Activated naive CD4-positive, alpha-beta T cell treated with anti-CD3 and anti-CD28 coated beads, Interleukin-2, amount 50 U/mL, for 16 hours (primary cell): ENCODE results near the gene ESYT2.
"Not testable (repeated sequence)": the region's sequence is repeated elsewhere in the genome, so short reads cannot be mapped to it uniquely, and the experiment has no call there.

Source experiments
- DNase-seq: peaks from one replicate; pipeline ENCODE4 v3.0.0-alpha.2; 2020

The ESYT2 gene

GRCh38 chr7:158854681-158855081 is 25.4 kb upstream of the ESYT2 start:
- DNase-seq: no peak

GRCh38 chr7:158850545-158851102 is 21.3 kb upstream of the ESYT2 start:
- no peak for DNase-seq

GRCh38 chr7:158849768-158850544 is 20.6 kb upstream of the ESYT2 start:
- DNase-seq: no peak

GRCh38 chr7:158849442-158849767 is 20.1 kb upstream of the ESYT2 start:
- no peak for DNase-seq

GRCh38 chr7:158847451-158847866 is 18.1 kb upstream of the ESYT2 start:
- DNase-seq: no peak

- DNase-seq: no peak
Observed at GRCh38 chr7:158846304-158846703, 17.0 kb upstream of the ESYT2 start.

- DNase-seq: no peak
Observed at GRCh38 chr7:158843771-158844170, 14.5 kb upstream of the ESYT2 start.

- no peak for DNase-seq
Observed at GRCh38 chr7:158842486-158842885, 13.2 kb upstream of the ESYT2 start.

- DNase-seq: no peak
Observed at GRCh38 chr7:158840604-158841003, 11.3 kb upstream of the ESYT2 start.

GRCh38 chr7:158839177-158839576 is 9.9 kb upstream of the ESYT2 start:
- DNase-seq: not testable (repeated sequence)

- DNase-seq: no peak
Observed at GRCh38 chr7:158837790-158838637, 8.7 kb upstream of the ESYT2 start.

- DNase-seq: no peak
Observed at GRCh38 chr7:158836692-158837091, 7.4 kb upstream of the ESYT2 start.

GRCh38 chr7:158834878-158835784 is 5.8 kb upstream of the ESYT2 start:
- no peak for DNase-seq

GRCh38 chr7:158832994-158833393 is 3.7 kb upstream of the ESYT2 start:
- DNase-seq: no peak

- no peak for DNase-seq
Observed at GRCh38 chr7:158831738-158832091, 2.4 kb upstream of the ESYT2 start.

GRCh38 chr7:158830211-158830723 is 958 bp upstream of the ESYT2 start:
- no peak for DNase-seq

- DNase-seq: peak; percentile 76
Observed at GRCh38 chr7:158829021-158829341, 328 bp downstream of the ESYT2 start.

GRCh38 chr7:158828133-158829020 is 932 bp downstream of the ESYT2 start:
- DNase-seq: no peak

GRCh38 chr7:158827411-158828132 is 1.7 kb downstream of the ESYT2 start:
- DNase-seq: no peak

- no peak for DNase-seq
Observed at GRCh38 chr7:158825628-158826289, 3.5 kb downstream of the ESYT2 start.

GRCh38 chr7:158824028-158824427 is 5.3 kb downstream of the ESYT2 start:
- peak; percentile 37 for DNase-seq
